SK-N-DZ (cell line): Measurements from ENCODE around the gene TTC19. TPM values are rescaled to one million over a fixed set of nuclear protein-coding genes. Genes with fewer than 3 reads are reported as not detected.

Experiments used
- DNase-seq: peaks from one replicate; pipeline ENCODE4 v3.0.0-alpha.2; 2015; ENCODE audit warnings: low spot score
- polyA plus RNA-seq, 2 experiments: library from polyadenylated mRNA; depleted of rRNA; stranded (reverse); fragments of >200 nt; gene quantifications; 2 replicates each; pipeline ENCODE4 v1.2.3, GENCODE V29; 2014

The TTC19 gene, protein sequence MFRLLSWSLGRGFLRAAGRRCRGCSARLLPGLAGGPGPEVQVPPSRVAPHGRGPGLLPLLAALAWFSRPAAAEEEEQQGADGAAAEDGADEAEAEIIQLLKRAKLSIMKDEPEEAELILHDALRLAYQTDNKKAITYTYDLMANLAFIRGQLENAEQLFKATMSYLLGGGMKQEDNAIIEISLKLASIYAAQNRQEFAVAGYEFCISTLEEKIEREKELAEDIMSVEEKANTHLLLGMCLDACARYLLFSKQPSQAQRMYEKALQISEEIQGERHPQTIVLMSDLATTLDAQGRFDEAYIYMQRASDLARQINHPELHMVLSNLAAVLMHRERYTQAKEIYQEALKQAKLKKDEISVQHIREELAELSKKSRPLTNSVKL
- polyA plus RNA-seq (2014; cell fraction: cytosol; rRNA removed), result 62.0 and 65.7 TPM in 2 replicates
- polyA plus RNA-seq (2014; cell fraction: nucleus; rRNA removed), result 59.9 and 74.4 TPM in 2 replicates

DNA sequence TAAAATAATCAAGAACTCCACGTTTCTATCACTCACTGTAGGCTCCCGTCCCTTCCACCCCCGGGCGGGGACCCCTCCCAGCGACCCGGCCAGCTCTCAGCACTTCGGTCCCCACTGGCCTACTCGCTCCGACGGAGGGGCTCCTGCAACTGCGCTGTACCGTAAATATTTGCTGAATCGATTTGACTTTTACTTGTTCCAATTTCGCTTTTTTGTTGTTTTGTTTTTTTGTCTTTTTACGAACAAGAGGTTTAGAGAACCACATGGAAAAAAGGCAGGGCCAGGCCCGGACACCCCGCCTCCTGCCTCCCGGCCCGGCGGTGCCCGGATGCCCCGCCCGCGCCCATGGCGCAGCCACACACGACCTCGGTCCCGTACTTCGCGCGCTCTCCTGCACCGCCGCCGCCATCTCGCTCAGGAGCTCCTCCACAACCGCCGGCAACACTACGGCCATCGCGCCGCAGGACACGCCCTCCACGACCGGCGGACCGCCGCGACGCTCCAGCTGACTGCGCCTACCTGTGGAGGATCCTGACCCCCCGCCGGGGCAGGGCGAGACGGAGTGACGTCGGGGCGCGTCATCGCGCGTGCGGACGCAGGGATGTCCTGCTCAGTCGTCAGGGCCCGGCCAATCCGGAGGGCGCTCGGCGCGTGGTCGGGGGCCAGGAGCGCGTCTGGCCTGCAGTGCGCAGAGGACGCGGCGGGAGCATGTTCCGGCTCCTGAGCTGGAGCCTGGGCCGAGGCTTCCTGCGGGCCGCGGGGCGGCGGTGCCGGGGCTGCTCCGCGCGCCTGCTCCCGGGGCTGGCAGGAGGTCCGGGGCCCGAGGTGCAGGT is at the start of gene TTC19, which contains the start of gene ZSWIM7:
TSS of gene TTC19 (plus strand) at position 684 of the 833 bp plus-strand sequence. CDS start at position 709, 25 bp downstream.
TSS of gene ZSWIM7 (minus strand) at position 564 of the 833 bp plus-strand sequence. CDS start at position 454, 110 bp downstream.
- DNase-seq, result peak; percentile 96

DNA sequence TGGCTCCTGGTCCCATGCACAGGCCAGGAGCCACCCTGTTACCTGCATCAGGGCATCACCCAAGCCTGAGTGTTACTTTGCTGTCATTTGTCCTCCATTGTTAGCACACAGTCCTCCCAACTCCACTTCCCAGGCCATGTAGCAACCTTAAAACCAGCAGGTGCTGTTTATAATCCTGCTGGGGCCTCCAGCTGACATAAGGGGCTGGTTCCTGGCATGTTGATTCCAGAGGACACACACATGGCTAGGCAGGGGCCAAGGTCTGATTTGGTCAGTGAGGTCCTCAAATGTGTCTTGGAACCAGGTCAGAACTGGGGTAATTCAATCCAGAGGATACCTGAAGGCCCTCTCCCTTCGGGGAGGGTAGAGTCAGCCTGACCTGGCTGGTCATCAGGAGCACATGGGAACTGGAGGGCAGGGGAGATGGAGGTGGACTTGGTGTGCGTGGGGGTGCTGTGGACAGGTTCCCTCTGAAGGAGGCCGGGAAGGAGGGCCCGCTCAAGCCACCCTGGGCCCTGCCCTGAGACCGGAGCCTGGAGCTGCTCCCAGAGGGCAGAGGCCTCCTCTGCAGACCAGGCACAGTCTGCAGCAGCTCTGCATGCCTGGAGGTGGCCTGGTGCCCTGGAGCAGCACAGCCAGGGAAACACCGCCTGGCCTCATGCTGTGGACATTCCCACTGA is 48.1 kb upstream of the TTC19 start:
- DNase-seq, result no peak

DNA sequence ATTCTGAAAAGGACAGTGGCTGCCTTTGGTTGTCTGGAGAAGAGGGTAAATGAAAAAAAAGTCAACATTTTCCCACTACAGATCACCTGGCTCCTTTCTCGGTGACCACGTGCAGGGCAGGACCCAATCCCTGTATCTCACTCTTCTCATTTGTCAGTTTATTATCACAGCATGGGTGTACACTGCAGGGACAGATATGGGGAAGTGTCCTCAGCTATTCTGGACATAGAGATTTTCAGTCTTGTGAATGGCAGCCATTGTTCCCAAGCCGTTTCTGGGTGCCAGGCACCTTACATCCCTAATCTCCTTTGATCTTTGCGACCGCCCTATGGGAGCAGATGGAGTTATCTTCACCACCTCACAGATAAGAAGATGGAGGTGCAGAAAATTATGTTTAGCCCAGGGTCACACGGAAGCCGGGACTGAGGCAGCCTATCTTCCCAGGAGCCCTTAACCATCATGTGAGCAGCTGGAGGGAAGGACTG is 47.5 kb upstream of the TTC19 start:
- no peak for DNase-seq

DNA sequence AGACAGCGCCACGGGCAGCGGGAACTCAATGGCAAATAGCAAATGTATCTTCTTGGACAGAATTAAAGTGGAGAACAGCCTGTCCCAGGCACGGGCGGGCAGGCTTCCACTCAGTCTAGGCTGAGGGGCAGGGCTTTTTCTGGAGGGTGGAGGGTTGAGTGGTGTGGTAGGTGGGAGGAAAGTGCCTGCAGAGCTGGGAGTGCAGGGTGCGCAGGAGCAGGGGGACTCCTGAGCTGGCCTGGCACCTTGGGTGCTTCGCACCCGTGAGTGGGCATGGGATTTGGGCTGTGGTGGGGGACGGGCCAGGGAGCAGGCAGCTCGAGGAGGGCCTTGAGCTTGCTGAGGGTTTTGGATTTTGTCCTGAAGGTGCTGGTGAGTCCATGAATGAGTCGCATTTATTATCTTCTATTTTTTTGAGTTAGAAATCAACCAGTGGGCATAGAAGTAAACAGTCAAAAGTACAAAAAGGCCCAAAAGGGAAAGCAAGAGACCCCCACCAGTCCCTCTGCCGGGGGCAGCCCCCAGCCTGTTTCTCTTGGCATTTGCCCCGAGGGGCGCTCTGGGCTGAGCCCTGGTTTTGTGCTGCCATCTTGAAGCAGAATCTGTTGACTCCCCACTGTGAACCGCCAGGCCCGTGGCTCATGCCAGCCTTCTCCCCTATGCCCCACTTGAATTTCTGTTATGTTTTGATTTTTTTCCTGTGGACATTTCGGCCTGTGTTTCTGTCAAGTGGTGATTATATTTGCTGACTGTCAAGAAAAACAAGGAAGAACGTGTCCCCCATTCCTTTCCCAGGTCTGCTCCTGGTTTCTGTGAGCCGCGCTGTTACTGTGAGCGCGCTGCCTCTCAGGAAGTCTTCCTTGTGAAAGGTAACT is 46.5 kb upstream of the TTC19 start:
- DNase-seq, result no peak

DNA sequence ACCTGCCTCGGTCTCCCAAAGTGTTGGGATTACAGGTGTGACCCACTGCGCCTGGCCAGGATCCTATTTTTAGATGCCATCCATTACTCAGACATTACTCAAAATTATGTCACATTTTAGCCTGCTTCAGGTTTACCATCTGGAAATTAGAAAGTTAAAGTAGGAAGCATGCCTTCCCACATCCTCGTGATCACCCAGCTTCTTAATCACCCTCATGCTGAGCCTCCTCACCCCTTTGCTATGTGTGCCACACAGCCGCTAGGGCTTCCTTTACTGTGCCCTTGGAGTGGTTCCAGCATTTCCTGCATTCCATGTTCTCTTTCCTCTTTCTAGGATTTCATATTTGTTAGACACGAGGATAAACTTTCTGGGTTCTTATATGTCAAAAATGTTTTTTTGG is 45.4 kb upstream of the TTC19 start:
- no peak for DNase-seq

DNA sequence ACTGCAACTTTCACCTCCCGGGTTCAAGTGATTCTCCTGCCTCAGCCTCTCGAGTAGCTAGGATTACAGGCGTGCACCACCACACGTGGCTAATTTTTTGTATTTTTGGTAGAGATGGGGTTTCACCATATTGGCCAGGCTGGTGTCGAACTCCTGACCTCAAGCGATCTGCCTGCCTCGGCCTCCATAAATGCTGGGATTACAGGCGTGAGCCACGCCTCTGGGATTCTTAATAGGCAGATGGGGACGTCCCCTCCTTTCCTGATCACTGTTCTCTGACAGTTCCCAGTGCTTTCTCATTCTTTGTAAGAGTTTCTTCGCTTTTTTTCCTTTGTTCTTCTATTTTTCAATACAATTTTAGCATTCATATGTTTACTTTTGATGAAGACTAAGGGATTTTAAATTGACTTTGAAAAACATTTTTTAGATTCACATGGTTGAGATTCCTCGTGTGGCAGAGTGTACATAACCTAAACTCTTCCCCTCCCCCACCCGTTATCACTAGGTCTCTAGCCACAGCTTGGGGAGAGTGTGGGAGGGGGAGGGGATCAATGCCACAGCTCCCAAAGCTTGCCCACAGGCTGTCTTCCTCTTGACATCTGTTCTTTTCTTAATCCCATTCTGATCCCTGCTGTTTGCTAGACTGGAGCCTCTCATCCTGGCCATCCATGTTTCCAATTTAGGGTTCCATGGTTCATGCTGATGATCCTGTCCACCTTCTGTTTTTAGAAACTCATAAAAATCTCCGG is 43.7 kb upstream of the TTC19 start:
- no peak for DNase-seq

DNA sequence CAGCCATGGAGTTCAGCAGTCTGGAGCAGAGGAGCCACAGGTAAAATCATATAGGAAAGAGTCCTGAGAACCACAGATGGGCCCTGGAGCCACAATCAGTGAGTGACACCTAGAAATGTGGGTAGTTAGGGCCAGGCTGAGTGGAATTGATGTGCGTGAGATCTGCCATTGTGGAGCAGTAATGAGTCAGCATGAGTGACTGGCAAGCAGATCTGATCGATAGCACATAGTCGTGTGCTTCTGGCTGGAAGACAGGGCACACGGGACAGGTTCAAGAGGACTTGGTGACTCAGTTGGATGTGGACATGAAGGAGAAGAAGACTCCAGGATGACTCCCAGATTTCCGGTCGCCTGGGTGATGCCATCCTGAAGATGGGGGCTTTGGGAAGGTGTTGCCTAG is 42.4 kb upstream of the TTC19 start:
- DNase-seq, result no peak

DNA sequence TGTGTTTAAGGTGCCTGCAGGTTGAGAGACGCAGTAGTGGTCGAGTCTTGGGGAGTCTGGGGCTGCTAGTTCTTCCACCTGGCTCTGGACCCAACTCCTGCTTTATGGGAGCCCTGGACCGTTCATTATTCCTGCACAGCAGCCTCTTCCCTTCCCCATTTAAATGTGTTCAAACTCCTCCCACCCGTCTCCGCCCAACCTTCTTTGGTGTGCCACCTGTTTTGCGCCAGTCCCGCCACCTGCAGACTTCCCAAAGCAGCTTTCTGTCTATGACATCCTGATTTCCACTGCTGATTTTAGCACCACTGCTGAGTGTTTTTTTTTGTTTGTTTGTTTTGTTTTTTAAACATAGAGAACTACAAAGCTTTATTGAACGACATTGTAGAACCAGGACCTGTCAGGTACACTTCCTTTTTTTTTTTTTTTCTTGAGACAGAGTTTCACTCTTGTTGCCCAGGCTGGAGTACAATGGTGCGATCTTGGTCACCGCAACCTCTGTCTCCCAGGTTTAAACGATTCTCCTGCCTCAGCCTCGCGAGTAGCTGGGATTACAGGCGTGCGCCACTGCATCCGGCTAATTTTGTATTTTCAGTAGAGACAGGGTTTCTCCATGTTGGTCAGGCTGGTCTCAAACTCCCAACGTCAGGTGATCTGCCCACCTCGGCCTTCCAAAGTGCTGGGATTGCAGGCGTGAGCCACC is 41.9 kb upstream of the TTC19 start:
- DNase-seq, result no peak

DNA sequence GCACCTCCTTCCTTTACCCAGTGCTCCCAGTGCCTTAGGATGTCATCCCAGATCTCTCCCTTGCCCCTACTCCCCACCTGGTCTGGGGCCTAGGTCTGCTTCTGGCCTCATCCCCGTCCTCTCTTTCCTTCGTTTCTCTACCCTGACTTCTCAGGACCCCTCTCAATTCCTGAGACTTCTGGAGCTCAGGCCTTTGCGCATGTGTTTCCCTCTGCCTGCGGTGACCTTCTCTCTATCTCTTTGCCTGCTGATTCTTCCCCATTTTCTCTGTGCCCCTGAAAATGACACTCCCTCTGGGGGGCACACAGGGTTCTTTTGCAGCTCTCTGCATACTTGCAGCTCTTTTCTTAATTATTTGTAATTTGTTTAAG is 41.2 kb upstream of the TTC19 start:
- DNase-seq, result no peak

DNA sequence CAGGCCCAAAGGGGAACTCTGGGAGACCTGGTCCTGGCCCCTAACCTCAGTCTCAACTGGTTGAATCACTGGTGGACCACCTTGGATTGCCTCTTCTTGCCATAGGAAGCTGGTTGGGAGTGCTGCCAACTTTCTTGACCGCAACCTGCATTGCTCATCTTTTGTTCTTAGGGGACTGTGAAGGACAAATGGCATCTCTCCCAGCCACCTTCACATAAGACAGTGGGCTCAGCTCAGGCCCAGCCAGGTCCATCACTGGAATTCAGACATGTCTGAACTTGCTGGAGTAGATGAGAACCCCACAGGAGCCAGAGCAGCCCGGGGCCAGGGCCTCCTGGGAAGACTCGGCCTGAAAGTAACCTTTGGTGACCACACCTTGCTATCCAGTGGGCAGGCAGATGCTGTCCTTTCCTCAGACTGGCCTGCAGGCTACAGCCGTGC is 35.9 kb upstream of the TTC19 start:
- no peak for DNase-seq

DNA sequence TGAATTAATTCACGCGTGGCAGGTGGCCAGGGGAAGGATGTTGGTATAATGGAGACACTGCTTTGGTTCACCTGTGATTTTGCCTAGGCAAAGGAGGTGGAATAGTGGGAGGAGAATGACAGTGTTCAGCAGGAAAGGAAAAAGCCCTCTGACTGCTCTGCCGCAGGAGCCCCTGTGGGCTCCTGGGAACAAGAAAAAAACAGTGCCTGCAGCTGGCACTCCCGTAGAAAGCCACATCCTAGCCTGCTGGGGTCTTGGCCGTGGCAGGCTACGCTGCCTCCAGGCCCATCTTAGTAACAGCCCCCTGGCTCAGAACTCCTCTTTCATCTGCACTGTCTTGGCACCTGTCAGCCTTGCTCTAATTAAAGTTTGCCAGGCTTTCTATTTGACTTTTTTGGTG is 34.1 kb upstream of the TTC19 start:
- DNase-seq, result no peak

DNA sequence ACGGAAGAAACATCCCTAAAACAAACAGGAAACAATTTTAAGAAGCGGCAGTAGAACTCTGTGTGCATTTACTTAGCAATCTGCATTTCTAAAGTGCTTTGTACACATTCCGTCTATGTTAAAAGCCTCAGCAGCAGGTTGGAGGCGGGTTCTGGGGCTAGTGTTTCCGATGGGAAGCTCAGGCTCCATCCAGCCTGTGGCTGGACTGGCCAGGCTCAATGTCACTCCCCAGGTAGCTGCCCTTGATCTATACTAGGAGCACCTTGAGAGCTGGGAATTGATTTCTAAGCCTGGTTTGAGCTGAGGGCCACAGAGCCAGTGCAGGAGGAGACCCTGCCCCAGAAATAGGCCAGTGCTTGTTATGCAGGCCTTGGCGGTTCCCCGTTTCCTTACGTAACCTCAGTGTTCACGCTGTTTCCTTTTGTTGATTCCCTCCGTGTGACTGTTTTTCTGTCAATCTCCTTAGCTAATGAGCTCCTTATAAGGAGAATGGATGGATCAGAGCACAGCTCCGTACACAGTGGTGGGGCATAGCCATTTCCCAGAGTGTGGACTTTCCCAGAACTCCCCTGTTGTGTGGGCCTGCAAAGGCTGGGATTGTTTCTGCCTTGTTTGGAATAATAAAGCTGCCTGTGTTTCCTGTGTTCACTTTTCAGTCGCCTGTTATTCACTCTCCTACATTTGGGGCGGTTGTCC is 33.3 kb upstream of the TTC19 start:
- no peak for DNase-seq

DNA sequence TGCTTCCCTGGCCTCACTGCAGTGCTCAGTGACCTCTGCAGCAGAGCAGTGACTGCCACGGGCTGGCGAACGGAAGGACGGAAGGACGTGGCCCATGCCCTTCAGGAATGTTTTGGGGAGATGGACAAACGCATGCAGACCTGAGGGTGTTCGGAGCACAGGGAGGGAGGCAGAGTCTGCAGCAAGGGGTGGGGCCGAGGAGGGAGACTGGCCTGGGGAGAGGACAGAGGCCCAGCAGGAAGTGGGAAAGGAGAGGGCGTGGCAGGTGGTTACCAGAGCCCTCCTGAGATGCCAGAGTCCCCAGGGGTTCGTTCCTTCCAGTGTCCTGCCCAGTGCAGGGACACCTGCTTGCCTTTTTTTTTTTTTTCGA is 32.8 kb upstream of the TTC19 start:
- no peak for DNase-seq

DNA sequence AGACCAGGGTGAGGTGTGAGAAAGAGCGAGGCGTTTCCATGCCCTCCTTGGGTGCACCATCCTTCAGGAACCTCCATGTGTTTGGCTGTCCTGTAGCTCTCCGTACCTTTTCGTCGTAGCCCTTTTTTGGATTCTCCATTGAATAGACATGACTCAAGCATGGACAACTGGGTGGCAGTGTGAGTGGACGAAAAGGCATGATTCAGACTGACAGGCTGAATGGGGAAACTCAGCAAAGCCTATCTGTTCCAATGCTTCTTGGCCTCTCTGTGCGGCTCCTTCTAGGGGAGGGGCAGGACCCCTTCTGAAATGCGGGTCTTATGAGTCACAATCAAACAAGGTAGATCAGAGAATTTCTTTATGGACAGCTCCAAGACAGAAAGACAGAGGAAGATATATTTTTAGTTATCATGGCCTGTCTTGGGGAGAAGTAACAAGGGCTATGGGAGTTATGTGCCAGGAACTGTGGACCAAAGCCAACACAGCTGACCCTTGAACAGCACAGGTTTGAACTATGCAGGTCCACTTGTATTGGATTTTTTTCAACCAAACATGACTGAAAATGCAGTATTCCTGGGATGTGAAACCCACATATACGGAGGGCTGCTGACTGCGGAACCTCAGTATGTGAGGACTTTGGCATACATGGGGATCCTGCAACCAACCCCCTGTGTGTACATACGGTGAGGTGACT is 31.8 kb upstream of the TTC19 start:
- no peak for DNase-seq

DNA sequence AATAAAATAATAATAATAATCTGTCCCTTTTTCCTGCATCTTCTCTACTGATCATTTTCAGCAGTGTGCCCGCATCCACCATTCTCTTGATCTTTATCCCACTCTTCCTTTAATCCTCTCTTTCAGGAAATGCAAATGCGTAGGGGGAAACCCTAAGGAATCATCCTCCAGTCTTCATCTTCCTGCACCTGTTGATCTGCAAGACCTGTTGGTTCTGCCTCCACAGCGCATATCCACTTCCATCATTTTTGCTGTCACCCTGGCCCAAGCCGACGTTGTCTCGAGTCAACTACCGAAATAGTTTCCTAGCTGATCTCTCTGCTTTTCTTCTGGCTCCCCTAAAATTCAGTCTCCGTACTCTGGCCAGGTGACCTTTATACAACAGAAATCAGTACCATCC is 30.2 kb upstream of the TTC19 start:
- DNase-seq, result no peak

DNA sequence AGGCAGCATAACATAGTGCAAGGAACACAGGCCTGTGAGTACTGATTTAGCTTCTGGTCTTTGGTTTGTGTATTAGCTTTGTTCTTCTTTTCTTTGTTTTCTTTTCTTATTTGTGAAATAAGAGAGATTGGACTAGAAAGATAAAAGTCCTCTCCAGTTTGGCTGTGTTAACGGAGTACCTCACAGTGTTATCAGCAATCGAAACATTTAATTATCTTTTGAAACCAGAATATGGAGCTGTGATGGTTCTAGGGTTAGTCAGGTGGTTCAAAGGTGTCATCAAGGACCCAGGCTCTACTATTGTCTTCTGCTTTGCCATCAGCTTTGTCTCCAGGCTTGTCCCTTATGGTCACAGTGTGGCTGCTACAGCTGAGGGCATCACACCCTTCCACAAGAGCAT is 29.1 kb upstream of the TTC19 start:
- no peak for DNase-seq

DNA sequence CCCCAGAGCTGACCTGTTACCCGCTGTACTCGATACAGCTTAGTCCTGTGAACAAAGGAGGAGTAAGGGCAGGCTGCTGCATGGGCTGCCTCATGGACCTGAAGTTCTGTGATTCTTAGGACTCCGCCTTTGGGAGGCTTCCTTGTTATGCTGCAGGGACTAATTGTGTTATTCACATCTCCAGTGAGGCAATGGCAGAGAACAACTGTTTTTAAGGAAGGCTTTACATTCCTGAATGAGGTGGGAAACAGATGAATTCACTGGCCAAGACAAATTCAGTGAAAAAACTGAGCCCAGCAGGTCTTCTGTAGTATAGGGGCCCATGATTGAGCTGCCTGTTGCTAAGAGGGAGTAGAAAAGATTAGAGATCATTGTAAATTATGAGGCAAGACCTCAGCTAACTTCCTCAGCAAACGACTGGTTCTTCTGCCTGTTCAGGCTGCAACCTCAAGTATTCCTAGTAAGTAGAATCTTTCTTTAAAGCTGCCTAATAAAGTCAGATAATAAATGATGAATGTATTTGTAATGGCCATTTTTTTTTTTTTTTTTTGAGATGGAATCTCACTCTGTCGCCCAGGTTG is 28.4 kb upstream of the TTC19 start:
- no peak for DNase-seq

DNA sequence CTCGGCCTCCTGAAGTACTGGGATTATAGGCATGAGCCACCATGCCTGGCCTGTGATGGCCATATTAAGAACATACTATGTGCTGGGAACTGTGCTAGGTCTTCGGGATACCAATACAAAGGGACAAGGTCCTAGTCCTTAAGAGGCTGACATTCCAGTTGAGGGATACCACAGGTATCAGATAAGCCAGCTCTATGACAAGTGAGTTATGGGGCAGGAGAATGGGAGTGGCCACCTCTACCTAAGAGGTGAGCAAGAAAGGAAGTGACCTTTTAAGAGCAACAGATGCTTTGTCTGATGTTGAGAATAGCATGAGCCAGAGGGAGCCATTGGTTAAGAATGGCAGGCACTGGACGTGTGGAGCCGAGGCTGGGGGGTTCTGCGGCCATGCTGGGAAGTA is 27.7 kb upstream of the TTC19 start:
- no peak for DNase-seq
